Right atrium auricular region (tissue), 2 donors: Measurements from ENCODE around the gene ZNF816. TPM values are rescaled to one million over a fixed set of nuclear protein-coding genes. Genes with fewer than 3 reads are reported as not detected.

Experiments
- DNase-seq: peaks from one replicate; pipeline ENCODE4 v3.0.0-alpha.2; 2019; ENCODE audit warnings: low spot score
- H3K27ac ChIP-seq, 2 donors: fragments of 200-600 bp; sonication (generic); 1 replicate in 1 of 2; 2 replicates in 1 of 2; pipeline ENCODE4 v1.5.1; 2016 to 2019
- H3K27me3 ChIP-seq, 2 donors: fragments of 200-600 bp; sonication (generic); one replicate each; pipeline versions ENCODE4 v1.5.1 to v1.6.0; 2017 to 2019
- H3K36me3 ChIP-seq: fragments of 200-600 bp; sonication (generic); one replicate; pipeline ENCODE4 v1.5.1; 2016
- H3K4me1 ChIP-seq, 2 donors: fragments of 200-600 bp; sonication (generic); one replicate each; pipeline versions ENCODE4 v1.5.1 to v1.6.0; 2017 to 2019
- H3K4me3 ChIP-seq, 2 donors: fragments of 200-600 bp; sonication (generic); 1 replicate in 1 of 2; 2 replicates in 1 of 2; pipeline ENCODE4 v1.5.1; 2017 to 2019; ENCODE audit warnings: mild to moderate bottlenecking in 1 of 2, moderate library complexity in 1 of 2
- H3K9me3 ChIP-seq, 2 donors: fragments of 200-600 bp; sonication (generic); one replicate each; pipeline ENCODE4 v1.5.1; 2019
- CTCF ChIP-seq, 2 donors: fragments of 200-600 bp; sonication (generic); IDR thresholded peaks; one replicate each; pipeline ENCODE4 v1.5.1; 2019; ENCODE audit warnings: antibody characterized with exemption in 2 of 2
- total RNA-seq, 2 donors: library from RNA; depleted of rRNA; stranded (reverse); fragments of >200 nt; gene quantifications; one replicate each; pipeline ENCODE4 v1.1.0, GENCODE V29; 2016

Gene ZNF816
- total RNA-seq, 2 donors from 2014 or later, result 3.9 to 5.5 TPM

GRCh38 chr19:52993342-52994178 lies 30.9 kb upstream of the ZNF816 start:
- TF ChIP-seq CTCF (IDR thresholded peaks at IDR 0.05), result peak; percentile 79 to 84
- peak overlapping the region; percentile 60 to 73 for H3K27ac ChIP-seq
- no peaks in the 10 kb centered on the region for H3K27me3 ChIP-seq
- peaks cover 0 to 5% of the 10 kb centered on the region in 2 donors for H3K9me3 ChIP-seq
- peak; percentile 78 for DNase-seq
- no peaks in the 10 kb centered on the region for H3K36me3 ChIP-seq
- H3K4me3 ChIP-seq, result peak overlapping the region; percentile 38 to 58
- H3K4me1 ChIP-seq, result peaks cover 0 to 13% of the 10 kb centered on the region in 2 donors

- no peak for DNase-seq
- H3K9me3 ChIP-seq, result peaks cover 0 to under 1% of the 10 kb centered on the region in 2 donors
- H3K36me3 ChIP-seq, result no peaks in the 10 kb centered on the region
- peak overlapping the region; percentile 60 to 73 for H3K27ac ChIP-seq
- peaks cover 0 to 13% of the 10 kb centered on the region in 2 donors for H3K4me1 ChIP-seq
- H3K4me3 ChIP-seq, result peak overlapping the region; percentile 38 to 58
- TF ChIP-seq CTCF (IDR thresholded peaks at IDR 0.05), result no peak
- H3K27me3 ChIP-seq, result no peaks in the 10 kb centered on the region
Observed at GRCh38 chr19:52992109-52993004, 29.7 kb upstream of the ZNF816 start.

- H3K4me3 ChIP-seq, result no peak overlapping the region
- no peak overlapping the region for H3K27ac ChIP-seq
Observed at GRCh38 chr19:52991484-52991883, 28.8 kb upstream of the ZNF816 start.

GRCh38 chr19:52990759-52991418 lies 28.2 kb upstream of the ZNF816 start:
- Histone ChIP-seq H3K9me3 (no peaks in the 10 kb centered on the region), H3K27ac (no peak overlapping the region), H3K4me1 (peaks cover 0 to 13% of the 10 kb centered on the region in 2 donors), H3K4me3 (no peak overlapping the region), H3K27me3 (no peaks in the 10 kb centered on the region), H3K36me3 (peaks cover 7% of the 10 kb centered on the region)
- no peak for TF ChIP-seq CTCF (IDR thresholded peaks at IDR 0.05)
- no peak for DNase-seq

More at GRCh38 chr19:52991484-52991883, 28.8 kb upstream of the ZNF816 start:
- TF ChIP-seq CTCF (IDR thresholded peaks at IDR 0.05), result no peak
- H3K4me1 ChIP-seq, result peaks cover 0 to 13% of the 10 kb centered on the region in 2 donors
- no peaks in the 10 kb centered on the region for H3K27me3 ChIP-seq
- no peaks in the 10 kb centered on the region for H3K9me3 ChIP-seq
- peaks cover under 1% of the 10 kb centered on the region for H3K36me3 ChIP-seq
- DNase-seq, result no peak

DNA sequence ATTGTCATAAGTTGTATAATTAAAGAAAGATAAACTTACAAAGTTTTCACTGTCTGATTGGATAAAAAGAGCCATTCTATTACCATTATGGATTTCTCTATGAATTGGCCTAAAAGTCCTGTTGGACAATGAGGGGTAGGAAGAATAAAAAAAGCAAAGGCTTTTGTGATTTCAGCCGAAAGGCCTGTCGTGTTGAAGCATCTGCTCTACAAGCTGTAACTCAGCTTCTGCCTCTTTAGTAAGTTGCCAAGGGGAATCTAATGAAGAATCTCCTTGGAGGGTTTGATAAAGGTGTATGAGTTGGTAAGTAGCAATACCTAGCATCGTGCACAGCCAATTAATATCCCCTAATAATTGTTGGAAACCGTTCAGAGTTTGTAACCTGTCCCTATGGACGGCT lies 25.8 kb upstream of the ZNF816 start:
- TF ChIP-seq CTCF (IDR thresholded peaks at IDR 0.05), result no peak
- no peak overlapping the region for H3K27ac ChIP-seq
- no peaks in the 10 kb centered on the region for H3K27me3 ChIP-seq
- no peak for DNase-seq
- H3K4me1 ChIP-seq, result peaks cover 0 to 13% of the 10 kb centered on the region in 2 donors
- H3K36me3 ChIP-seq, result peaks cover 22% of the 10 kb centered on the region
- H3K9me3 ChIP-seq, result no peaks in the 10 kb centered on the region
- H3K4me3 ChIP-seq, result no peak overlapping the region
